GM19239 (cell line): ENCODE results near the gene MYO1D.
"Not testable (repeated sequence)": the region's sequence is repeated elsewhere in the genome, so short reads cannot be mapped to it uniquely, and the experiment has no call there.

Experiments
- DNase-seq: peaks from one replicate; pipeline ENCODE4 v3.0.0; 2011; ENCODE audit warnings: low spot score; ENCODE audit not compliant: insufficient read length
- FAIRE-seq: peaks from 2 replicates; lab custom pipeline; 2011; peaks lifted over from hg19 to GRCh38; lab: Jason Lieb, UNC

MYO1D gene

DNA sequence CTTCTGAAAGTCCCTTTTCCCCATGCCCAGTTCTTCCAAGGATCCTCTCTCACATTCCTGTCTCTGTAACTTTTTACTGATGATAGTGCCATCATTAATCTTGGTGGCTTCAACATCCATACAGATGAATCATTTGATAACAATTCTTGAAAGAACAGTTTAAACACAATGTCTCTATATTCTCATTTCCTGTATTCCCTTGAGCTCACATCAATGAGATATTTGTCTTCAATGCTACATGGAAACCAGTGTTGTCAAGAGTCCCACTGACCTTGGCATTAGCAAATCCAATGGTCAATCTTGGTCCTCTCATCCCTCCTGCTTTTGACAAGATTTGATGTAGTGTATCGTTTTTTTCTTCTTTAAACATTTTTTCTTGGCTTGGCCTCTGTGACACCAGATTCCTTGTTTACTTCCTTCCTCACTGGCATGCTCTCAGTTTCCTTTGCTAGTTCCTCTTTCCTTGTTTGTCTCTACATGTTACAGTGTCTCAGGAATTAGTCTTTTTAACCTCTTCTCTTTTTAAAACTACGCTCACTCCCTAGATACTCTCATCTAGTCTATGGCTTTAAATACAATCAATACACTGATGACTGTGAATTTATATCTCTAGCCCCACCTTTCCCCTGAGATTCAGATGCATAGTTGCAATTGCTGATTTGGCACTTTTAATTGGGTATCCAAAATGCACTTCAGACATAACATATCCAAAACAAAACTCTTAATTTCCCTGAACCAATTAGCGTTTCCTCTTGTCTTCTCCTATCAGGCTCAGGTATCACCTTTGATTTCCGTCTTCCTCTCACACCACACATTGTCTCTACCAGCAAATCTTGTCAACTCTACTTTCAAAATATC lies 134.0 kb downstream of the MYO1D start:
- DNase-seq: no peak
- FAIRE-seq: no peak

DNA sequence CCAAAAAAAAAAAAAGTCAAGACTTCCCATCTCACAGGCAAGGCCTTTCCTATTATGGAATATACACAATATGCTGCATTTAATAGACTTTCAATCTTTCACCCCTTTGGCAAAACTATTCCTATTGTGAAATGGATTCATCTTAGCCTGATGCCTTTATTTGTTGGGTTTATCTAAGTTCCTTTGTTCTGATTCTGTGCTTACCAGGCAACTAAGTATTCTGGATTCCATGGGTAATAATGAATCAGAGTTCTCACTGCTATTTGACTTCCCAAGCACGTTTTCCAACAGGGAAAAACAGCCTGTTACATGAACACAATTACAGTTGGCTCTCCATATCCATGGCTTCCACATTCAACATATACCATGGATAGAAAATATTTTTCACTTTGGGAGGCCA lies 135.5 kb downstream of the MYO1D start:
- no peak for DNase-seq
- FAIRE-seq: no peak

DNA sequence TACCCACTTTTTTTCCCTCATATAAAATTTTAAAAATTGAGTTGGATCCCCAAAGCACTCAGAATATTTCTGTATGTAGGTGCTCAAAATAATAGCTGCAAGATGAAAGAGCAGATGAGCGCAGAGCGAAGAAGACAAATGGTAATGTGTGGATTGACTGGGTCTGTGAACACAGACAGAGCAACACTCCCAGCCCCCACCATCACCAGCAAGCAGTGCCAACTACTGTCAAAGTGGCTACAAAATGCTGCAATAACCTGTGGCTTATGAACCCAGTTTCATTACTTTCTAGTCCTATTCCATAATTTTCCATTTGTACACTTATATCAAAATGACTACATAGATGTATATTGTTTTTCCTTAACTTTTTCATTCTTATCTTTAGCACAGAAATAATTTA lies 137.2 kb downstream of the MYO1D start:
- DNase-seq (no peak), FAIRE-seq (no peak)

DNA sequence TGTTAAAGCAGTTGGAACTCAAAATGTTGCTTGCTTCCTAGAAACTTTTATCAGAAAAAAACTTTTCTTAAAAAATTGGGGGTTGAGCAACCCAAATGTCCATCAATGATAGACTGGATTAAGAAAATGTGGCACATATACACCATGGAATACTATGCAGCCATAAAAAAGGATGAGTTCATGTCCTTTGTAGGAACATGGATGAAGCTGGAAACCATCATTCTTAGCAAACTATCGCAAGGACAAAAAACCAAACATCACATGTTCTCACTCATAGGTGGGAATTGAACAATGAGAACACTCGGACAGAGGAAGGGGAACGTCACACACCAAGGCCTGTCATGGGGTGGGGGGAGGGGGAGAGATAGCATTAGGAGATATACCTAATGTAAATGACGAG lies 137.8 kb downstream of the MYO1D start:
- not testable (repeated sequence) for DNase-seq, FAIRE-seq

DNA sequence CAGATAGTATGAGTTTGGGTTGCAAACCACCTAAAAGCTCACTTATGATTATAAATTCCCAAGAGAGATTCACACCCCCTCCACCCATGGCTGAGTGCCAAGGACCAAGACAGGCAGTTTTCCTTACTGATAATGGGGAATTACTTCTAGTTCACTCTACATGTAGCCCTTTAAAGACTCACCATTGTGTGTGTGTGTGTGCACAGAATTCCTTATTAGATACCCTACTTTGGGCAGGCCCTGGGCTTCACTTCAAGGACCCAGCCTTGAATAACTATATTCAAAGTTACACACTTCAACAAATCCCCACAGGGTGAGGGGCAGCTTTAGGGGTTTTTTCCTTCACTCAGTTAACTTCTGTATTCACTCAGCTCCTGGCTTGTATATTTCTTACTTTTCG lies 143.5 kb downstream of the MYO1D start:
- DNase-seq: no peak
- FAIRE-seq: no peak

DNA sequence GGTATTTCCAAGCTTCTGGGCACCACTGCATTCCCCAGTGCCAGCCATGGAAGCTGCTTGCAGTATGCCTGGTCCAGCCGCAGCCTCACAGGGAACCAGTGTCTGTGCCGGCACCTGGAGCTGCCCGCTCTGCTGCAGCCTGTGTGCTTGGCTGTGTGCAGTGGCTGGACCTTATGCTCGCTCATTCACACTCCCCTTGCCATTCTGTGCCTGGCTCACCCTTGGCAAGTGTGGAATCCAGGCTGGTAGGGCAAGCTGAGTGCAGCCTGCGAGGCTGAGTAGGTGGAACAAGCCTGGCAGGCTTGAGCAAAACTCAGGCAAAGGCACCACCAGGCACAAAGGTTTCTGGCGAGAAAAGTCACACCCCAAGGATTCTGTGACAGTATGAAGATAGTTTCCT lies 144.0 kb downstream of the MYO1D start:
- FAIRE-seq (no peak), DNase-seq (no peak)

DNA sequence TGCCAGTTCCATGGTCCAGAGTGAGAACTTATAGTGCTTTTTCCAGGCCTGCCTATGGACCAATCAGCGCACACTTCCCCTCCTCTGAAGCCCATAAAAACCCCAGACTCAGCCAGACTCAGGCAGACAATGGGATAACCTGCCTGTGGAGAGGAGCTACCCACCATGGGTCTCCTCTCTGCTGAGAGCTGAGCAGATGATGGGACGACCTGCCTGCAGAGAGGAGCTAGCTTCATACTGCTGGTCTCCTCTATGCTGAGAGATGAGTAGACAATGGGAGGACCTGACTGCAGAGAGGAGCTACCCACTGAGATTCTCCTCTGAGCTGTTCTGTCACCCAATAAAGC lies 144.7 kb downstream of the MYO1D start:
- no peak for FAIRE-seq
- DNase-seq: no peak

DNA sequence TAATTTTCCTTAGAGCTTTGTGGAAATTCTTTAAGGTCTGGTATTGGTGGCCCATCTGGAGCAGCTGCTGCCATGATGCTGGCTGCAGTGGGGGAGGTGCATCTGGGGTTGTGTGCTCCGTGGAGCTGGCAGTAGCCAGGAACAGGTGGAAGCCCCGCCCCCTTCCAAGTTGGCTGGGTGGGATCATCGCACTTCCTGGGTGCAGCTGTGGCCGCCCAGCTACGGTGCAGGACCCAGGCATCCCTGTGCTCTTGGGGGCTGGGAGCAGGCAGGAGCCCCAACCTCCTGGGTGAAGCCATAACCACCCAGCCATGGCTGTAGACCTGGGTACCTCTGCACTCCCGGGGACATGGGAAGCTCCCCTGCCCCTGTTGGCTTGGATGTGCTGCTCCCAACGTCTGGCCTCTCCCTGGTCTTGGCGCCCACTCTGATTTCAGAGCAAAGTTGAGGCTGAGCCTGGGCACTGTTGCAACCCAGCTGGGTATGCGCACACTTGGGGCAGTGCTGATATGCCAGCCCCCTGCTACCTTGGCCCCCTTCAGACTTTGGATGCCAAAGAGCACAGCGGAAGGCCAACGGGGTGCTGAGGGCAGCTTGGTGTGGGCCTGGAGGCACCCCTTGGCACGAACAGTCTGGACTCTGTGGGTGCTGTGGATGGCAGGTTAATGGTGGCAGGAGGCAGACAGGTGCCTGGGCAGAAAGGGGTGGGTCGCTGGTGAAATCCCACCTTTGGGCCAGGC lies 145.2 kb downstream of the MYO1D start:
- FAIRE-seq: no peak
- DNase-seq: no peak

DNA sequence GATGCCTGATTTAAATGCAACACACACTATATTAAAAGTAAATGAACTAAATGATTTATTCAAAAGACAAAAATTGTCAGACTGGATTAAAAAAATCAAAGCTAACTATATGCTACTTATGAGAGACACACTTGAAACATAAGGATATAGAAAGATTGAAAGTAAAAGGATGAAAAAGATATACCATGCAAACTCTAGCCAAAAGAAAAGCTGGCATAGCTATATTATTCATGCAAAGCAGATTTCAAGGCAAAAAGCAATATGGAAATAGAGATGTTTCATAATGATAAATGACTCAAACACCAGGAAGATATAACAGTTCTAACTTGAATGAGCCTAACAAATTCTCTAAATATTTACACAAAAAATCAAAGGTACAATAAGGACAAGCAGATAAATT lies 149.2 kb downstream of the MYO1D start:
- FAIRE-seq: no peak

DNA sequence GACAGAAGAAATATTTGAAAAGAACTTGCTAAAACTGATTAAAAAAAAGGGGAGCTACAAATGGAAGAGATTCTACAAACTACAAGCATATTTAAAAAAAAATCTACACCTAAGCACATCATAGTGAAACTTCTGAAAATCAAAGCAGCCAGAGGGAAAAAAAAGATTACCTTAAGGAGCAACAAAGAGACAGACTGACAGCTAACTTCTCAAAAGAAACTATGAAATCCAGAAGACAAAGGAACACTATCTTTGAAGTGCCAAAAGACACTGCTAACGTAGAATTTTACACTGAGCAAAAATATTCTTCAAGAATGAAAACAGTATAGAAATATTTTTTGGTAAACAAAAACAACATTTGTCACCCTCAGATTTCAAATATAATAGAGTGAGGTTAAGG lies 151.2 kb downstream of the MYO1D start:
- DNase-seq (no peak), FAIRE-seq (no peak)

More for the DNA sequence above, 149.2 kb downstream of the MYO1D start:
- no peak for DNase-seq

DNA sequence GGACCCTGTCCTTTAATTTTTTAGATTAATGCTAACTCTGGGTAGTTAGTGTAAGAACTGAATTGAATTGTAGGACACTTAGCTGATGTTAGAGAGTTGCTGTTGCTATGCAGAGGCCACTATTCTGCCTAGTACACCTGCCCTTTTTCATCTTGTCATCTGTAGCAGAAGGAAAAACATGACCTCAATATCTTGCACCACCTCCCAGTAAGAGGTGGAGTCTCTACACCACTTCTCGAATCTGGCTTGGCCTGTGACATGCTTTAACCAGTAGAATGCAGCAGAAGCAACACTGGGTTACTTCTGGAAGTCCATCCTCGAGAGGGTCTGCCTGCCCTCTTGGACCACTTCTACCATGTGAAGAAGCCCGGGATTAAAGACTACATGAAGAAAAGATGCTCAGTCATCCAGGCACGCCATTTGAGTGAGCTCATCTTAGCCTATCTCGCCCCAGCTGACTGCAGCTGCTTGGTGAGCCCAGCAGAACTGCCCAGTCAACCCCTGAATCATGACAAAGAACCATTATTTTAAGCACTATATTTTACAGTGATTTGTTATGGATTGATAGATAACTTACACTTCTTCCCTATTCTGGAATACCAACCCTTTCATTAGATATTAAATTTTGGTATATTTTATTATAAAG lies 153.5 kb downstream of the MYO1D start:
- FAIRE-seq (no peak), DNase-seq (no peak)

DNA sequence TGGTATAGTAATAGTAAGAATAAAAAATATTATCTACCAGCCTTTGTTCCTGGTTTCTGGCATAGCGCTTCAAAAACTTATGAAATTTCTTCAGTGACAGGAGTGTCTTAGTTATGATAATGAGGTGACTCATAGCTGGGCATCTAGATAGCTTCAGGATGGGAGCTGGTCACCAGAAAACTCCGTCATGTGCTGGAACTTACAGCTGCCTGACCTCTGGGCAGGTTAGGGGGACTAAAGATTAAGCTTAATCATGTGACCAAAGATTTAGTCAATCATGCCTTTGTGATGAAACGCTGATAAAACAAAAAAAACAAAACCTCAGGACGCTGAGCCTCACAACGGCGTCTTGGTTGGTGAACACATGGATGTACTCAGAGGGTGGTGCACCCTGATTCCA lies 154.2 kb downstream of the MYO1D start:
- DNase-seq (no peak), FAIRE-seq (no peak)

DNA sequence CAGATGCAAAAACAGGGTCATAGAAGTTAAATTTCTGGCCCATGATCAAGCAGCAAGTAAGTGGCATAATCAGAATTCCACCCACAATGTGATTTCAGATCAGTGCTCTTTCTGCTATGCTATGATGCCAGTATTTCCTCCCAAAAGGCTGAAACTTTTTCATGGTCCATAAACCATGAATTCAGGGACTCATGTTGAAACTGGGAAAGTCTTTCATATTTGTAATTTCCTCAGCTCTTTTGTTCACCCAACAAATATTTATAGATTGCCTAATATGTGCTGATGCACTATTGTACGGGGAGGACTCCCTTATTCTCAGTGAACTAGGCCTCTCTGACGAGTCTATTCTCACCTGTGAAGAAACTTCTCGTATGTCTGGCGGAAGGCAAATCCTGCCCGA lies 156.3 kb downstream of the MYO1D start:
- FAIRE-seq (no peak), DNase-seq (no peak)

DNA sequence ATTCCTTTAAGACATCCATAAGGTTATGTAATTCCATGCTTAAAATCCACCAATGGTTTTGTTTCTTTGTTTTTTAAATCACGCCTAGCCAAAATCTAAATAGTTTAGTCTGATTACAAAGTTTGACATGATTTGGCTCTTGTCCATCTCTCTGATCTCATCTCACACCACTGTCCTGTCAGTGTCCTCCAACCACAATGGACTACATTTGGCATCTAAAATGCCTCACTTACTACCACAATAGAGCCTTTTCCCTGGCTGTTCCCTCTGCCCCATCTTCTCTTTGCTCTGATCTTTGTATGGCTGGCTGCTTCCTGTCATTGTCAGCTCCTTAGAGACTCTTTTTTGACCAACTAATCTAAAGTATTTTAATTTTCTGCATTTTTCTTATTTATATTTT lies 157.2 kb downstream of the MYO1D start:
- FAIRE-seq (no peak), DNase-seq (no peak)

DNA sequence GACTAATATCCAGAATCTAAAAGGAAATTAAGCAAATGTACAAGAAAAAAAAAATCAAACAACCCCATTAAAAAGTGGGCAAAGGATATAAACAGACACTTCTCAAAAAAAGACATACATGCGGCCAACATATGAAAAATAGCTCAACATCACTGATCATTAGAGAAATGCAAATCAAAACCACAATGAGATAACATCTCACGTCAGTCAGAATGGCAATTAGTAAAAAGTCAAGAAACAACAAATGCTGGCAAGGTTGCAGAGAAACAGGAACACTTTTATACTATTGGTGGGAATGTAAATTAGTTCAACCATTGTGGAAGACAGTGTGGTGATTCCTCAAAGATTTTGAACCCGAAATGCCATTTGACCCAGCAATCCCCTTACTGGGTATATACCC lies 162.0 kb downstream of the MYO1D start:
- not testable (repeated sequence) for FAIRE-seq, DNase-seq

DNA sequence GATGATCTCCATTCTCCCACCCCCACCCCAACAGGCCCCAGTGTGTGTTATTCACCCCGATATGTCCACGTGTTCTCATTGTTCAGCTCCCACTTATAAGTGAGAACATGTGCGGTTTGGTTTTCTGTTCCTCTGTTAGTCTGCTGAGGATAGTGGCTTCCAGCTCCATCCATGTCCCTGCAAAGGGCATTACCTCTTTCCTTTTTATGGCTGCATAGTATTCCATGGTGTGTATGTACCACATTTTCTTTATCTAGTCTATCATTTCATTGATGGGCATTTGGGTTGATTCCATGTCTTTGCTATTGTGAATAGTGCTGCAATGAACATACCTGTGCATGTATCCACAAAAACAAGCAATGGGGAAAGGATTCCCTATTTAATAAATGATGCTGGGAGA lies 162.7 kb downstream of the MYO1D start:
- not testable (repeated sequence) for DNase-seq, FAIRE-seq

DNA sequence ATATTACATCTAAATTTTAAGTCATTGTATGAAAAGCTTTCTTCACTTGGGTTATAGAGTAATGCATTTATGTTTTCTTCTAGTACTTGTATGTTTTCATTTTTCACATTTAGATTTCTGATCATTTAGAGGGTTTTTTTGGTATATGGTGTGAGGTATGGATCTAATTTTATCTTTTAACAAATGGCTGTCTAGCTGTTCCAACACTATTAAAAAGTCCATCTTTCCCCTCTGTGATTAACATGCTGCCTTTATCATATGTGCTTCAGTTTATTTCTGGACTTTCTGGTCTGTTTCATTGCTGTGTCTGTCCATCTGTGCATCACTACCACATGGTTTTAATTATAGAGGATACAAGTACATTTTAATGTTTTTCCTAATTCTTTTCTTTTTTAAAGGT lies 163.8 kb downstream of the MYO1D start:
- DNase-seq: no peak
- FAIRE-seq: no peak

DNA sequence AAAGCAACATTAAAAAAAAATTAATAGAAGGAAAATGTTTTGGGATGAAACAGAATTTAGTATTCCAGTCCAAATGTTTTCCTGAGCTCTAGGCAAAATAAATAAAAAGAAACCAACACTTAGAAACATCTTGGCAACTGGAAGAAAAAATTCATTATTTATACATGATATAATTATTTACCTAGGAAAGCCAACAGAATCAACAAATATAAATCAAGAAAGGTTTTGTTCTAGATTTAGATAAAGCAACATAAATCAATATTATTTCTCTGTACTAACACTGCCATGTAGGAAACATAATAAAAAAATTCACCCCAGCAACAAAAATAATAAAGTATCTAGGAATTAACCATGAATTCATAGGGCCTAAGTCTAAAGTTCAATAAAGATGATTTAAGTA lies 167.4 kb downstream of the MYO1D start:
- no peak for FAIRE-seq

DNA sequence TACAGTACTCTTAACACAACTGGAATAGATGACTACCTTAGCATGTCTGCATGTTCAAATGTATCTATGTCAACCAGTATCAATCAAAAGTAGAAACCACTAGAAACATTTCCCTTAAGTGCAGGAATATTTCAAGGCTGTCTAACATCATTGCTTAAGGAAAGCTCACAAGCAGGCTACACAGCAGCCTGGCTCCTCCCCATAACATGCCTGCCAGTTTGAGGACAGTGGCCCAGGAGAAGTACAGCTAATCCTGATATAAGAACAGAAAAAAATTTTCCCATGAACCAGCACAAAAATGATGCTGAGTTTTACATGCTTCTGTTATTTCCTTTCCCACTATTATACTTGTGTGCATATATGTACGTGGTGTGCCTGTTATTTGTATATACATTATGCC lies 175.1 kb downstream of the MYO1D start:
- no peak for FAIRE-seq

More for the DNA sequence above, 167.4 kb downstream of the MYO1D start:
- no peak for DNase-seq

DNA sequence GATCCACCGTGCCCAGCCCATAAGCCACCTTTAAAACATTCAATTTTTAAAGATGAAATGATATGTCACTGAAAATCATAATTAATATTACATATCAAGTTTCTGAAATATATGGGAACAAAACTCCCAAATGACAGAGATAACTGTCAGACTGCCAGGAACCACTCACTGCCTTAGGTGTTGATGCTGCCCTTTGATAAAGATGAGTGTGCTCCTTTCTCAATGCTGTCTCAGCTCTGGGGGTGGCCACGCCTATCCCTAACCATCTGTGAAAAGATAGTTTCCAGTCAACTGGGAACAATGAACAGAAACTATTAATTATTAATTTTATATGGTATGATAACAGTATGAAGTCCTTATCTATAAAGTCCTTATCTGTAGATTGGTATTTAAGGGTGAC lies 177.7 kb downstream of the MYO1D start:
- FAIRE-seq (no peak), DNase-seq (no peak)

More for the DNA sequence above, 175.1 kb downstream of the MYO1D start:
- DNase-seq: no peak
